CD4-positive, alpha-beta T cell treated with Interleukin-15 for 4 hours (primary cell): ENCODE results near the gene TPPP2.
"Not testable (repeated sequence)": the region's sequence is repeated elsewhere in the genome, so short reads cannot be mapped to it uniquely, and the experiment has no call there.

Experiments used
- DNase-seq: peaks from one replicate; pipeline ENCODE4 v3.0.0-alpha.2; 2020; ENCODE audit warnings: low spot score

TPPP2 gene

GRCh38 chr14:21029917-21030316 is at the start of gene TPPP2:
TPPP2 (plus strand) TSS chr14:21030217; CDS start chr14:21030582, 365 bp downstream.
- no peak for DNase-seq

GRCh38 chr14:20980906-20981305 is 49.1 kb upstream of the TPPP2 start:
- no peak for DNase-seq

- no peak for DNase-seq
Measured at GRCh38 chr14:20982646-20983369, 47.2 kb upstream of the TPPP2 start.

GRCh38 chr14:20985650-20986049 is 44.4 kb upstream of the TPPP2 start:
- not testable (repeated sequence) for DNase-seq

- no peak for DNase-seq
Measured at GRCh38 chr14:20986811-20987210, 43.2 kb upstream of the TPPP2 start.

- peak; percentile 19 for DNase-seq
Measured at GRCh38 chr14:20988717-20989470, 41.1 kb upstream of the TPPP2 start.

- no peak for DNase-seq
Measured at GRCh38 chr14:20989471-20989786, 40.6 kb upstream of the TPPP2 start.

GRCh38 chr14:20989787-20990600 is 40.0 kb upstream of the TPPP2 start, which contains the start of gene METTL17:
METTL17 (plus strand) TSS chr14:20989980; CDS start chr14:20990003, 23 bp downstream.
- peak; percentile 90 for DNase-seq

GRCh38 chr14:20996521-20996920 is 33.5 kb upstream of the TPPP2 start:
- no peak for DNase-seq

- no peak for DNase-seq
Measured at GRCh38 chr14:20997115-20997514, 32.9 kb upstream of the TPPP2 start.

- DNase-seq = no peak
Measured at GRCh38 chr14:20997564-20997963, 32.5 kb upstream of the TPPP2 start.

GRCh38 chr14:20998139-20998538 is 31.9 kb upstream of the TPPP2 start:
- DNase-seq = no peak

- DNase-seq = no peak
Measured at GRCh38 chr14:20998674-20999366, 31.2 kb upstream of the TPPP2 start, which contains the start of gene SLC39A2. SLC39A2 (plus strand) TSS chr14:20999293; CDS start chr14:20999447, 154 bp downstream.

- no peak for DNase-seq
Measured at GRCh38 chr14:20999591-20999990, 30.4 kb upstream of the TPPP2 start.

GRCh38 chr14:21001218-21001617 is 28.8 kb upstream of the TPPP2 start:
- DNase-seq = no peak

GRCh38 chr14:21003788-21004346 is 26.1 kb upstream of the TPPP2 start:
- DNase-seq = no peak

- DNase-seq = not testable (repeated sequence)
Measured at GRCh38 chr14:21009721-21010120, 20.3 kb upstream of the TPPP2 start.

GRCh38 chr14:21011136-21011535 is 18.9 kb upstream of the TPPP2 start:
- no peak for DNase-seq

- DNase-seq = peak; percentile 82
Measured at GRCh38 chr14:21014761-21015190, 15.2 kb upstream of the TPPP2 start.

GRCh38 chr14:21015312-21015711 is 14.7 kb upstream of the TPPP2 start:
- DNase-seq = no peak

- DNase-seq = no peak
Measured at GRCh38 chr14:21016413-21017190, 13.4 kb upstream of the TPPP2 start.
